ENCODE results near the gene TRIM33. TPM values are rescaled to one million over a fixed set of nuclear protein-coding genes. Genes with fewer than 3 reads are reported as not detected.

Gene TRIM33
- total and polyA plus RNA-seq, 2 experiments from 2014 or later = 10.6 to 17.6 TPM

- in situ Hi-C loops (cut with MboI) = no loop called here
- Histone ChIP-seq H3K9me2 (ENCODE audit: insufficient read depth) (no peaks in the 10 kb centered on the region), H3K27ac (no peak overlapping the region), H3K9me3 (ENCODE audit: low read depth) (no peaks in the 10 kb centered on the region), H3K27me3 (replicated peaks; ENCODE audit: insufficient read depth) (no peaks in the 10 kb centered on the region), H3K4me2 (ENCODE audit: unreplicated experiment) (no peak overlapping the region), H3K36me3 (ENCODE audit: low read depth) (no peaks in the 10 kb centered on the region), H3F3A (ENCODE audit: insufficient read depth) (no peaks in the 10 kb centered on the region), H3K4me3 (no peak overlapping the region), H3K79me2 (ENCODE audit: insufficient read depth) (no peaks in the 10 kb centered on the region), H2AFZ (no peak overlapping the region), H3K4me1 (ENCODE audit: insufficient read depth) (no peaks in the 10 kb centered on the region), H4K20me1 (ENCODE audit: insufficient read depth) (no peaks in the 10 kb centered on the region), H3K9ac (no peak overlapping the region)
- TF ChIP-seq EZH2 (IDR thresholded peaks at IDR 0.05; ENCODE audit: insufficient read depth, poor library complexity, severe bottlenecking) (no peak), EZH2phosphoT487 (IDR thresholded peaks at IDR 0.05; ENCODE audit: insufficient read depth, low read depth) (no peak)
- WGBS, 2 experiments (ENCODE audit: low coverage in 1 of 2, low lambda C conversion rate in 2 of 2, missing lambda C conversion rate in 2 of 2) = 68 to 70% methylated on average over 8 of the region's 8 CpGs
- no peak for DNase-seq
These were observed 10.6 kb upstream of the TRIM33 start for GRCh38 chr1:114521396-114522263.

DNA sequence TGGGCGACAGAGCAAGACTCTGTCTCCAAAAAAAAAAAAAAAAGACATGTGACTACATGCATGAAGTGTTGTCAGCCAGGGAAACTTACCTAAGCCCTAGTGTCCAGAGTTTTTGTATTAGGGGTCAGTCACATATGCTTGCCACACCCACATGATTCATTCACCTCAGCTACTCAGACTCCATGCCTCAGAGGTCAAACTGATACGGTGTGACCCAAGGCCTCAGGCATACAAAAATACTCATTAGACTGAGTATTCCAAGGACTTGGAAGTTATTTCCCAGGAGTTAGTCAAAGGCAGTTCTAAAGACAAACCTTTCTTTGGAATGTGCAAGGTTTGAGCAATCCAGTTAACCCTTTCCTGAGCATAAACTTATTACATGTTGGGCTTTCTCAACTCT, 6.3 kb upstream of the TRIM33 start:
- Histone ChIP-seq H3K27ac (no peak overlapping the region), H3K27me3 (replicated peaks; ENCODE audit: insufficient read depth) (no peaks in the 10 kb centered on the region), H2AFZ (no peak overlapping the region), H3K9ac (no peak overlapping the region), H4K20me1 (ENCODE audit: insufficient read depth) (no peaks in the 10 kb centered on the region), H3K9me2 (ENCODE audit: insufficient read depth) (no peaks in the 10 kb centered on the region), H3F3A (ENCODE audit: insufficient read depth) (no peaks in the 10 kb centered on the region), H3K9me3 (ENCODE audit: low read depth) (no peaks in the 10 kb centered on the region), H3K4me1 (ENCODE audit: insufficient read depth) (0 out of 2 replicates have a peak, but pooled peaks cover 2% of the 10 kb centered on the region), H3K79me2 (ENCODE audit: insufficient read depth) (no peaks in the 10 kb centered on the region), H3K4me2 (ENCODE audit: unreplicated experiment) (no peak overlapping the region), H3K4me3 (no peak overlapping the region), H3K36me3 (ENCODE audit: low read depth) (no peaks in the 10 kb centered on the region)
- 23 to 48% methylated on average over 2 of the region's 2 CpGs for WGBS, 2 experiments (ENCODE audit: low coverage in 1 of 2, low lambda C conversion rate in 2 of 2, missing lambda C conversion rate in 2 of 2)
- TF ChIP-seq EZH2phosphoT487 (IDR thresholded peaks at IDR 0.05; ENCODE audit: insufficient read depth, low read depth) (no peak), EZH2 (IDR thresholded peaks at IDR 0.05; ENCODE audit: insufficient read depth, poor library complexity, severe bottlenecking) (no peak)
- DNase-seq = peak; percentile 12
- in situ Hi-C loops (cut with MboI) = no loop called here

DNA sequence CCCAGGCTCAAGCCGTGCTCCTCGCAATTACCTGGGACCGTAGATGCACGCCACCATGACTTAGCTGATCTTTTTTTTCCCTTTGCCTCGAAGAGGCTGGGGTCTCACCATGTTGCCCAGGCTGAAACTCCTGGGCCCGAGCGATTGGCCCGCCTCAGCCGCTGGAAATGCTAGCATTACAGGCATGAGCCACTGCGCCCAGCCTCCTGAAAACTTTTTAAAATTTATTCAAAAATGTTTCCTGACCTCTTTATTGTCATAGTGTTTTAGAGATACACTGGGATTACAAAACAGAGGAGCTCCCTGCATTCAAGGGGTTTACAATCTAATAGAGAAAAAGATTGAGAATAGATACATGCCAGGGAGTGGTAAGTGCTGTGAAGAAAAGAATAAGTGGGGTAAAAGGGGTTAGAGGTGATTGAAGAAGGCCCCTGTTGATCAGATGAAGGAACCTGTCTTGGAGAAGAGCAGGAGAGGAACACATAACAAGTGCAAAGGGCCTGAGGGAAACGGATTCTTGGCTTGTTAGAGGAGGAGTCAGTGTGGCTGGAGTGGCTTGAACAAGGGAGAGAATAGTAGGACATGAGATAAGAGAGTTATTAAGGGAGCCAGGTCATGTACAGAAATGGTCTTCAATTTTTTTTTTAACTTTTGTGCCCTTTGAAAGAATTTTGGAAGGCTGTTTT, 1.7 kb upstream of the TRIM33 start:
- WGBS, 2 experiments (ENCODE audit: low coverage in 1 of 2, low lambda C conversion rate in 2 of 2, missing lambda C conversion rate in 2 of 2) = 83 to 86% methylated on average over 11 of the region's 11 CpGs
- H3K27me3 ChIP-seq (replicated peaks; ENCODE audit: insufficient read depth) = no peaks in the 10 kb centered on the region
- H3K9me2 ChIP-seq (ENCODE audit: insufficient read depth) = no peaks in the 10 kb centered on the region
- 0 out of 2 replicates have a peak, but pooled peaks cover 6% of the 10 kb centered on the region for H3F3A ChIP-seq (ENCODE audit: insufficient read depth)
- H3K36me3 ChIP-seq (ENCODE audit: low read depth) = no peaks in the 10 kb centered on the region
- peak overlapping the region; percentile 98 for H3K4me2 ChIP-seq (ENCODE audit: unreplicated experiment)
- no peak for TF ChIP-seq EZH2 (IDR thresholded peaks at IDR 0.05; ENCODE audit: insufficient read depth, poor library complexity, severe bottlenecking)
- TF ChIP-seq EZH2phosphoT487 (IDR thresholded peaks at IDR 0.05; ENCODE audit: insufficient read depth, low read depth) = no peak
- in situ Hi-C loops (cut with MboI) = no loop called here
- no peaks in the 10 kb centered on the region for H3K9me3 ChIP-seq (ENCODE audit: low read depth)
- H3K4me3 ChIP-seq = peak overlapping the region; percentile 91; the same call in 1 of the 2 replicates
- H3K79me2 ChIP-seq (ENCODE audit: insufficient read depth) = peaks cover 30% of the 10 kb centered on the region
- no peak overlapping the region for H3K9ac ChIP-seq
- DNase-seq = no peak
- peak overlapping the region; percentile 93; the same call in 1 of the 2 replicates for H2AFZ ChIP-seq
- H3K4me1 ChIP-seq (ENCODE audit: insufficient read depth) = peaks cover 25% of the 10 kb centered on the region
- H4K20me1 ChIP-seq (ENCODE audit: insufficient read depth) = peaks cover 9% of the 10 kb centered on the region
- no peak overlapping the region for H3K27ac ChIP-seq

GRCh38 chr1:114510274-114511031, 550 bp downstream of the TRIM33 start:
- H3K9me3 ChIP-seq (ENCODE audit: low read depth) = no peaks in the 10 kb centered on the region
- peak overlapping the region; percentile 87 for H3K9ac ChIP-seq
- H3K79me2 ChIP-seq (ENCODE audit: insufficient read depth) = peaks cover 52% of the 10 kb centered on the region
- H2AFZ ChIP-seq = peak overlapping the region; percentile 81
- H3K27ac ChIP-seq = peak overlapping the region; percentile 69
- peaks cover 25% of the 10 kb centered on the region for H3K4me1 ChIP-seq (ENCODE audit: insufficient read depth)
- H4K20me1 ChIP-seq (ENCODE audit: insufficient read depth) = peaks cover 9% of the 10 kb centered on the region
- H3K27me3 ChIP-seq (replicated peaks; ENCODE audit: insufficient read depth) = no peaks in the 10 kb centered on the region
- peak overlapping the region; percentile 91 for H3K4me3 ChIP-seq
- peak overlapping the region; percentile 85 for H3K4me2 ChIP-seq (ENCODE audit: unreplicated experiment)
- H3K36me3 ChIP-seq (ENCODE audit: low read depth) = peaks cover 4% of the 10 kb centered on the region; the same call in 1 of the 2 replicates
- H3F3A ChIP-seq (ENCODE audit: insufficient read depth) = 0 out of 2 replicates have a peak, but pooled peaks cover 6% of the 10 kb centered on the region
- no peaks in the 10 kb centered on the region for H3K9me2 ChIP-seq (ENCODE audit: insufficient read depth)
- in situ Hi-C loops (cut with MboI) = no loop called here
- DNase-seq = peak; percentile 69
- no peak for TF ChIP-seq EZH2phosphoT487 (IDR thresholded peaks at IDR 0.05; ENCODE audit: insufficient read depth, low read depth)
- no peak for TF ChIP-seq EZH2 (IDR thresholded peaks at IDR 0.05; ENCODE audit: insufficient read depth, poor library complexity, severe bottlenecking)
- WGBS, 2 experiments (ENCODE audit: low coverage in 1 of 2, low lambda C conversion rate in 2 of 2, missing lambda C conversion rate in 2 of 2) = 1% methylated on average over 36 to 71 of the region's 71 CpGs

All from GM23248 (cell line).